HCT116 (cell line): Measurements from ENCODE around the gene YTHDF1. TPM values are rescaled to one million over a fixed set of nuclear protein-coding genes. Genes with fewer than 3 reads are reported as not detected.

ENCODE experiments used
- CBX3 ChIP-seq: IDR thresholded peaks from 2 replicates; pipeline ENCODE4 v1.6.1; 2012; ENCODE audit warnings: low read depth
- CTCF ChIP-seq, 3 experiments: fragments of 200-600 bp in 1 of 3; sonication (generic) in 1 of 3; IDR thresholded peaks in 2 of 3; conservative IDR thresholded peaks in 1 of 3; 2 replicates each; pipeline ENCODE4 v1.5.1; 2012 to 2017; ENCODE audit warnings: low read depth in 2 of 3, low read length in 2 of 3, antibody characterized with exemption in 1 of 3, borderline replicate concordance in 1 of 3, control low read depth in 1 of 3, mild to moderate bottlenecking in 1 of 3, mixed read lengths in 1 of 3, mixed run types in 1 of 3, moderate library complexity in 1 of 3; ENCODE audit not compliant: insufficient read depth in 1 of 3
- EZH2phosphoT487 ChIP-seq: fragments of 200-600 bp; IDR thresholded peaks from 2 replicates; pipeline ENCODE4 v1.6.1; 2018; ENCODE audit warnings: antibody characterized with exemption, borderline replicate concordance
- JUND ChIP-seq: IDR thresholded peaks from 2 replicates; pipeline ENCODE4 v1.6.1; 2012
- RAD21 ChIP-seq: IDR thresholded peaks from 2 replicates; pipeline ENCODE4 v1.6.1; 2012; ENCODE audit warnings: low read depth, mild to moderate bottlenecking
- SRF ChIP-seq: IDR thresholded peaks from 2 replicates; pipeline ENCODE4 v1.6.1; 2012; ENCODE audit warnings: low read depth
- YY1 ChIP-seq: IDR thresholded peaks from 2 replicates; pipeline ENCODE4 v1.6.1; 2011; ENCODE audit warnings: low read length, low read depth, moderate library complexity, mild to moderate bottlenecking; ENCODE audit not compliant: insufficient replicate concordance; ENCODE audit errors: extremely low read depth
- ZBTB33 ChIP-seq: IDR thresholded peaks from 2 replicates; pipeline ENCODE4 v1.6.1; 2011; ENCODE audit warnings: mild to moderate bottlenecking, low read length, moderate library complexity; ENCODE audit not compliant: insufficient replicate concordance; ENCODE audit errors: extremely low read depth
- ZNF274 ChIP-seq: fragments of 200-500 bp; sonication (Bioruptor generic); IDR thresholded peaks from 2 replicates; pipeline ENCODE4 v1.6.1; 2014; ENCODE audit warnings: mild to moderate bottlenecking, low read depth, low read length, inconsistent platforms
- total RNA-seq: library from RNA; stranded (reverse); gene quantifications from one replicate; pipeline ENCODE4 v1.2.1, GENCODE V29; 2021; ENCODE audit not compliant: unreplicated experiment
- TF ChIP-seq, protein P1 (sequence below): IDR thresholded peaks from 2 replicates; pipeline ENCODE4 v1.6.1; 2012

YTHDF1 gene
- total RNA-seq, 1 experiment from 2014 or later, result 42.8 TPM

DNA sequence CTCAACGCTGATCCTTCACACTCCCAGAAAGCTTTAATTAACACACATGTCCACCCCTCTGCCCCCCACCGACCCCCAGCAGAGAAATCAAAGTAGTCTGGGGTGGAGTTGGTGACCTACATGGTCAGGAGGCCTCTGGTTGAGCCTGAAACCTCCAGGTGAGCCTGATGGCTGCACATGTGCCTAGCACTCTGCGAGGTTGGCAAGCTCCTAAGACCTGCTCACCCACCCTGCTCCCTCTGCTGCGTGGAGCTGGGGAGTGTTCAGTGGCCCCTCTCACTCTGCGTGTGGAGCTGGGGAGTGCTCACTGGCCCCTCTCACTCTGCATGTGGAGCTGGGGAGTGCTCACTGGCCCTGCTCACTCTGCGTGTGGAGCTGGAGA lies 7.9 kb upstream of the YTHDF1 start (continued):
- TF ChIP-seq CTCF (IDR thresholded peaks at IDR 0.05 in 2 of 3, conservative IDR thresholded peaks at IDR 0.05 in 1 of 3; ENCODE audit: borderline replicate concordance in 1 of 3, insufficient read depth in 1 of 3, low read depth in 2 of 3, low read length in 2 of 3), result no peak
- TF ChIP-seq RAD21, result no peak
- no peak for TF ChIP-seq CBX3
- TF ChIP-seq EZH2phosphoT487, result no peak
- no peak for TF ChIP-seq SRF
- TF ChIP-seq ZBTB33, result no peak
- no peak for TF ChIP-seq YY1
- TF ChIP-seq, protein P1, sequence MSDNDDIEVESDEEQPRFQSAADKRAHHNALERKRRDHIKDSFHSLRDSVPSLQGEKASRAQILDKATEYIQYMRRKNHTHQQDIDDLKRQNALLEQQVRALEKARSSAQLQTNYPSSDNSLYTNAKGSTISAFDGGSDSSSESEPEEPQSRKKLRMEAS, result no peak
- TF ChIP-seq ZNF274, result no peak
- no peak for TF ChIP-seq JUND
- TF ChIP-seq, all 23 proteins: peak for 0
